Testis (tissue), 3 donors: ENCODE data around the gene CREB3L1. TPM values are rescaled to one million over a fixed set of nuclear protein-coding genes. Genes with fewer than 3 reads are reported as not detected.
A peak's percentile ranks its signal among the peaks of the same experiment; 100 is the strongest.

Experiments used
- DNase-seq: peaks from one replicate; pipeline ENCODE4 v3.0.0-alpha.2; 2019
- H3K27ac ChIP-seq, 2 donors: fragments of 200-600 bp; sonication (generic); one replicate each; pipeline ENCODE4 v1.5.1; 2019
- H3K27me3 ChIP-seq: fragments of 200-600 bp; sonication (generic); one replicate; pipeline ENCODE4 v1.5.1; 2019
- H3K36me3 ChIP-seq: fragments of 200-600 bp; sonication (generic); one replicate; pipeline ENCODE4 v1.5.1; 2017; ENCODE audit warnings: low read depth; ENCODE audit errors: missing control alignments
- H3K4me1 ChIP-seq: fragments of 200-600 bp; sonication (generic); one replicate; pipeline ENCODE4 v1.5.1; 2019
- H3K4me3 ChIP-seq, 2 donors: fragments of 200-600 bp; sonication (generic); one replicate each; pipeline ENCODE4 v1.5.1; 2017 to 2019
- H3K9me3 ChIP-seq: fragments of 200-600 bp; sonication (generic); one replicate; pipeline ENCODE4 v1.5.1; 2017
- CTCF ChIP-seq, 3 experiments: fragments of 450-650 bp in 2 of 3; fragments of 200-600 bp in 1 of 3; sonication (generic) in 1 of 3; IDR thresholded peaks; one replicate each; pipeline ENCODE4 v1.5.1; 2016 to 2019; ENCODE audit warnings: antibody characterized with exemption in 3 of 3, mild to moderate bottlenecking in 2 of 3, moderate library complexity in 1 of 3
- POLR2A ChIP-seq: fragments of 450-650 bp; IDR thresholded peaks from one replicate; pipeline ENCODE4 v1.6.1; 2017; ENCODE audit warnings: antibody characterized with exemption, mild to moderate bottlenecking, moderate library complexity
- WGBS, 2 donors: methylation state at CpG; one replicate each; pipeline ENCODE4 v1.1.5; 2018; 5-methylcytosine and 5-hydroxymethylcytosine counted together
- intact Hi-C: fragments of 100-400 bp; cut with DNase I; formaldehyde crosslinking; loops from one replicate; pipeline ENCODE4 v1.15.1; 2023; ENCODE audit warnings: low total_unique reads
- polyA plus RNA-seq: library from polyadenylated mRNA; stranded (reverse); fragments of 350-450 nt; fragmentation: Illumina TruSeq; extraction: RNeasy Lipid Tissue Mini Kit (QIAGEN cat#74804); gene quantifications from one replicate; pipeline ENCODE4 v1.2.3, GENCODE V29; 2014; ENCODE audit warnings: low read depth, low replicate concordance; ENCODE audit not compliant: insufficient read depth
- total RNA-seq, 2 donors: library from RNA; depleted of rRNA; stranded (reverse); fragments of >200 nt; gene quantifications; one replicate each; pipeline ENCODE4 v1.2.3, GENCODE V29; 2016

CREB3L1 gene
- total and polyA plus RNA-seq, 3 donors from 2014 or later, result 5.2 to 19.2 (median 8.1) TPM

GRCh38 chr11:46248289-46249102 lies 29.0 kb upstream of the CREB3L1 start:
- Histone ChIP-seq H3K4me1 (no peaks in the 10 kb centered on the region), H3K27ac (no peak overlapping the region), H3K36me3 (no peaks in the 10 kb centered on the region), H3K27me3 (no peaks in the 10 kb centered on the region), H3K9me3 (no peaks in the 10 kb centered on the region), H3K4me3 (no peak overlapping the region)
- WGBS, 2 donors, result 89 to 90% methylated on average over 19 of the region's 19 CpGs
- intact Hi-C loops, result no loop called here
- DNase-seq, result peak; percentile 6
- TF ChIP-seq POLR2A (no peak), CTCF (IDR thresholded peaks at IDR 0.05) (no peak)

GRCh38 chr11:46249103-46249937 lies 28.1 kb upstream of the CREB3L1 start:
- 68 to 70% methylated on average over 8 of the region's 8 CpGs for WGBS, 2 donors
- TF ChIP-seq POLR2A (no peak), CTCF (IDR thresholded peaks at IDR 0.05) (no peak)
- Histone ChIP-seq H3K27me3 (no peaks in the 10 kb centered on the region), H3K27ac (no peak overlapping the region), H3K36me3 (no peaks in the 10 kb centered on the region), H3K9me3 (no peaks in the 10 kb centered on the region), H3K4me1 (no peaks in the 10 kb centered on the region), H3K4me3 (no peak overlapping the region)
- intact Hi-C loops, result no loop called here
- DNase-seq, result peak; percentile 4

- Histone ChIP-seq H3K4me3 (no peak overlapping the region), H3K27ac (no peak overlapping the region), H3K27me3 (no peaks in the 10 kb centered on the region), H3K36me3 (no peaks in the 10 kb centered on the region), H3K9me3 (no peaks in the 10 kb centered on the region), H3K4me1 (no peaks in the 10 kb centered on the region)
- DNase-seq, result peak; percentile 1
- WGBS, 2 donors, result 95 to 96% methylated on average over 4 of the region's 4 CpGs
- no peak for TF ChIP-seq CTCF (IDR thresholded peaks at IDR 0.05)
- TF ChIP-seq POLR2A, result no peak
- intact Hi-C loops, result no loop called here
Observed at GRCh38 chr11:46249938-46250744, 27.3 kb upstream of the CREB3L1 start.

- no peak for DNase-seq
- TF ChIP-seq POLR2A (no peak), CTCF (IDR thresholded peaks at IDR 0.05) (no peak)
- H3K27me3 ChIP-seq, result no peaks in the 10 kb centered on the region
- no peaks in the 10 kb centered on the region for H3K36me3 ChIP-seq
- H3K27ac ChIP-seq, result no peak overlapping the region
- WGBS, 2 donors, result 84 to 91% methylated on average over 2 of the region's 2 CpGs
- intact Hi-C loops, result no loop called here
- no peaks in the 10 kb centered on the region for H3K4me1 ChIP-seq
- H3K4me3 ChIP-seq, result no peak overlapping the region
- H3K9me3 ChIP-seq, result no peaks in the 10 kb centered on the region
Observed at GRCh38 chr11:46250745-46251052, 26.8 kb upstream of the CREB3L1 start.
